HG03103 (cell line): ENCODE measurements around the gene KBTBD12.

Experiments
- ATAC-seq: cut with Tn5 transposase; IDR thresholded peaks from one replicate; pipeline ENCODE4 v1.9.1; 2021; ENCODE audit warnings: low read depth; ENCODE audit not compliant: unreplicated experiment

KBTBD12 gene

GRCh38 chr3:128007033-128007424 lies 92.0 kb downstream of the KBTBD12 start:
- ATAC-seq = no peak

- ATAC-seq = no peak
Observed at GRCh38 chr3:128009952-128010846, 95.2 kb downstream of the KBTBD12 start.

GRCh38 chr3:128011140-128011539 lies 96.1 kb downstream of the KBTBD12 start:
- no peak for ATAC-seq

GRCh38 chr3:128012050-128012449 lies 97.0 kb downstream of the KBTBD12 start:
- no peak for ATAC-seq

GRCh38 chr3:128014548-128014947 lies 99.5 kb downstream of the KBTBD12 start:
- ATAC-seq = no peak

- ATAC-seq = no peak
Observed at GRCh38 chr3:128016502-128016901, 101.5 kb downstream of the KBTBD12 start.

- ATAC-seq = no peak
Observed at GRCh38 chr3:128021768-128022372, 106.8 kb downstream of the KBTBD12 start.

GRCh38 chr3:128033102-128033501 lies 118.1 kb downstream of the KBTBD12 start:
- ATAC-seq = no peak

- no peak for ATAC-seq
Observed at GRCh38 chr3:128036119-128036518, 121.1 kb downstream of the KBTBD12 start.
